Natural killer cell (primary cell): ENCODE measurements around the gene USP34. TPM values are rescaled to one million over a fixed set of nuclear protein-coding genes. Genes with fewer than 3 reads are reported as not detected.
A peak's percentile ranks its signal among the peaks of the same experiment; 100 is the strongest.

Experiments
- ATAC-seq, 3 donors: fragments of 150-1000 bp in 2 of 3; fragments of 200-7000 bp in 1 of 3; cut with Tn5 transposase; 1 replicate in 1 of 3; 2 replicates in 2 of 3; pipeline ENCODE4 v1.10.0; 2021; ENCODE audit warnings: mild to moderate bottlenecking in 2 of 3, moderate library complexity in 2 of 3
- DNase-seq, 2 donors: peaks; one replicate each; pipeline versions ENCODE4 v3.0.0 to v3.0.0-alpha.2; 2013 to 2021; ENCODE audit warnings: mixed read lengths in 1 of 2
- H3K27ac ChIP-seq: one replicate; pipeline ENCODE4 v1.5.1; 2013; ENCODE audit warnings: mild to moderate bottlenecking, low read length
- H3K27me3 ChIP-seq: one replicate; pipeline ENCODE4 v1.6.1; 2013; ENCODE audit warnings: low read length; ENCODE audit not compliant: control insufficient read depth, insufficient read depth
- H3K36me3 ChIP-seq: one replicate; pipeline ENCODE4 v1.6.1; 2013; ENCODE audit warnings: low read length; ENCODE audit not compliant: control insufficient read depth, insufficient read depth
- H3K4me1 ChIP-seq: one replicate; pipeline ENCODE4 v1.6.1; 2013; ENCODE audit warnings: low read length; ENCODE audit not compliant: control insufficient read depth, insufficient read depth
- H3K4me3 ChIP-seq: one replicate; pipeline ENCODE4 v1.5.1; 2013; ENCODE audit warnings: low read length
- H3K9me3 ChIP-seq: one replicate; pipeline ENCODE4 v1.6.1; 2013; ENCODE audit warnings: low read length; ENCODE audit not compliant: control insufficient read depth, insufficient read depth
- H3K27ac Mint-ChIP-seq, 2 donors: one replicate each; pipeline ENCODE4 v1.8.0; 2022; ENCODE audit warnings: mild to moderate bottlenecking in 2 of 2, mixed read lengths in 2 of 2, moderate library complexity in 1 of 2
- H3K27me3 Mint-ChIP-seq, 2 donors: one replicate each; pipeline ENCODE4 v1.8.0; 2022; ENCODE audit warnings: low read depth in 2 of 2, mixed read lengths in 2 of 2
- H3K36me3 Mint-ChIP-seq: one replicate; pipeline ENCODE4 v1.8.0; 2022; ENCODE audit warnings: mixed read lengths
- H3K4me1 Mint-ChIP-seq, 2 donors: one replicate each; pipeline ENCODE4 v1.8.0; 2022; ENCODE audit warnings: mixed read lengths in 2 of 2
- H3K4me3 Mint-ChIP-seq: one replicate; pipeline ENCODE4 v1.8.0; 2022; ENCODE audit warnings: mild to moderate bottlenecking, moderate library complexity, mixed read lengths
- H3K9me3 Mint-ChIP-seq, 2 donors: one replicate each; pipeline ENCODE4 v1.8.0; 2022; ENCODE audit warnings: mixed read lengths in 2 of 2
- WGBS: methylation state at CpG from one replicate; pipeline ENCODE4 v1.1.7; 2013; ENCODE audit warnings: missing lambda C conversion rate; ENCODE audit not compliant: insufficient coverage; 5-methylcytosine and 5-hydroxymethylcytosine counted together
- intact Hi-C: fragments of 100-400 bp; cut with micrococcal nuclease; formaldehyde crosslinking; loops from one replicate; pipeline ENCODE4 v1.14.2; 2022
- total RNA-seq, 4 donors: library from RNA; stranded (reverse); fragments of 120-200 nt in 1 of 4; gene quantifications; one replicate each; pipeline versions ENCODE4 v1.2.3 to v1.2.4, GENCODE V29; 2013 to 2022
- TF ChIP-seq, protein P1 (sequence below): fragments of 200-600 bp; IDR thresholded peaks from one replicate; pipeline ENCODE4 v1.8.0; 2022; ENCODE audit warnings: antibody characterized with exemption

Gene USP34
- total RNA-seq, 3 donors from 2014 or later (not counting 1 experiment from before 2014, with no cell fraction given): 184 to 204 (median 199) TPM

DNA sequence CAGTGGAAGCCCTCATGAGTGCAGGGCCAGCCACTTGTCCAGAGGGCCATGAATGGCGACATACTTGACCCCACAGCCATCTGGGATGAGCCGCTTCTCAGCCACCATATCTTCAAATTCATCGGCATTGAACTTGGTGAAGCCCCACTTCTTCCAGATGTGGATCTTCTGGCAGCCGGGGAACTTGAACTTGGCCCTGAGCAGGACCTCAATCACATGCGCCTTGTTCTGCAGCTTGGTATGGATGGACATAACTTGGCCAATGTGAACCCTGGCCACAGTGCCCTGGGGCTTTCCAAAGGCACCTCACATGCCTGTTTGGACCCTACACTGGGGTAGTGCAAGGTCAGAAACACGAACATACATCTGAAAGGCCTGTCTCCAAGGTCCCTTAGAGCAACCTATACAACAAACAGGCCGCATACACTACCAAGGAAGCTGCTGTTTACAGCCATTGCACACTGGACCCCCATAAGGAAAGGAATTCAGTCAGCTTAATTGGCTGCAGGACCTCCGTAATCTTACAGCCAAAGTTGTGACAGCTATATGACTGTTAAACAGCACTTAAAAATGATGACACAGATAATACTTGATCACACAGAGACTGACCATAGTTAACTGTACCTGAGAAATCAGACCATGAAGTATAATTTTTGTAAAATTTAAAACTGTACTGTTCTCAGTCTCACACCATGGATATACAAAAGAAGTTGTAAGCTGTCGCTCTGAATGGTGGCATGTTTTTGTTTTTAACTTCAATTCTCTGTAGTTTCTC, 53.8 kb downstream of the USP34 start:
- Histone ChIP-seq H3K27me3 (no peaks in the 10 kb centered on the region), H3K27ac (no peak overlapping the region), H3K4me3 (no peak overlapping the region), H3K9me3 (no peaks in the 10 kb centered on the region), H3K4me1 (peaks cover 14% of the 10 kb centered on the region), H3K36me3 (no peaks in the 10 kb centered on the region)
- Mint-ChIP-seq H3K27me3 (no peaks in the 10 kb centered on the region), H3K9me3 (no peaks in the 10 kb centered on the region), H3K27ac (no peak overlapping the region), H3K4me3 (no peak overlapping the region), H3K4me1 (peaks cover 39 to 40% of the 10 kb centered on the region in 2 donors), H3K36me3 (no peaks in the 10 kb centered on the region)
- ATAC-seq: no peak
- intact Hi-C loops: no loop called here
- TF ChIP-seq, protein P1, sequence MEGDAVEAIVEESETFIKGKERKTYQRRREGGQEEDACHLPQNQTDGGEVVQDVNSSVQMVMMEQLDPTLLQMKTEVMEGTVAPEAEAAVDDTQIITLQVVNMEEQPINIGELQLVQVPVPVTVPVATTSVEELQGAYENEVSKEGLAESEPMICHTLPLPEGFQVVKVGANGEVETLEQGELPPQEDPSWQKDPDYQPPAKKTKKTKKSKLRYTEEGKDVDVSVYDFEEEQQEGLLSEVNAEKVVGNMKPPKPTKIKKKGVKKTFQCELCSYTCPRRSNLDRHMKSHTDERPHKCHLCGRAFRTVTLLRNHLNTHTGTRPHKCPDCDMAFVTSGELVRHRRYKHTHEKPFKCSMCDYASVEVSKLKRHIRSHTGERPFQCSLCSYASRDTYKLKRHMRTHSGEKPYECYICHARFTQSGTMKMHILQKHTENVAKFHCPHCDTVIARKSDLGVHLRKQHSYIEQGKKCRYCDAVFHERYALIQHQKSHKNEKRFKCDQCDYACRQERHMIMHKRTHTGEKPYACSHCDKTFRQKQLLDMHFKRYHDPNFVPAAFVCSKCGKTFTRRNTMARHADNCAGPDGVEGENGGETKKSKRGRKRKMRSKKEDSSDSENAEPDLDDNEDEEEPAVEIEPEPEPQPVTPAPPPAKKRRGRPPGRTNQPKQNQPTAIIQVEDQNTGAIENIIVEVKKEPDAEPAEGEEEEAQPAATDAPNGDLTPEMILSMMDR: no peak
- WGBS: 96% methylated on average over 8 of the region's 9 CpGs
- DNase-seq: no peak

DNA sequence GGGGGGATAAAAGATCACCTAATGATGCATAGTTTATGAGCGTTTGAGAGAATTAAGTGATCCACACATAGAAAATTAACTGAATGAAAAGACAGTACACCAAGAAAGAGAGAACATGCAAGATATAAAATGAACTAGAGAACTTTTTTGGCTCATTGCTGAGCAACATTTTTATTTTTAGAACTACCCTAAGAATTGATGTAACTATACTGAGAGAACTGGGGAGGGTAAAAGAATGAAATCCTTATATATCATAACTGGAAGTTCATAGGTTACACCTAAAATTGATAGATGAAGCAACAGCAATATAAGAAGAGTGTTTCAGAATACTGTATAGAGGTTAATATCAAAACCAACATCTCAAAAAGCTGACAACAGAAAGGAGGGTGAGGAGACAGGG, 55.6 kb downstream of the USP34 start:
- H3K4me3 Mint-ChIP-seq: no peak overlapping the region
- Histone ChIP-seq H3K27me3 (no peaks in the 10 kb centered on the region), H3K36me3 (no peaks in the 10 kb centered on the region), H3K4me3 (no peak overlapping the region), H3K9me3 (no peaks in the 10 kb centered on the region), H3K4me1 (peaks cover 7% of the 10 kb centered on the region), H3K27ac (no peak overlapping the region)
- no peaks in the 10 kb centered on the region for H3K9me3 Mint-ChIP-seq
- no peaks in the 10 kb centered on the region for H3K36me3 Mint-ChIP-seq
- WGBS: no CpG with 5 or more reads among the region's 1 CpG
- peaks cover 36 to 43% of the 10 kb centered on the region in 2 donors for H3K4me1 Mint-ChIP-seq
- DNase-seq (no peak), ATAC-seq (no peak)
- H3K27ac Mint-ChIP-seq: no peak overlapping the region
- TF ChIP-seq, protein P1: no peak
- intact Hi-C loops: no loop called here
- H3K27me3 Mint-ChIP-seq: no peaks in the 10 kb centered on the region

DNA sequence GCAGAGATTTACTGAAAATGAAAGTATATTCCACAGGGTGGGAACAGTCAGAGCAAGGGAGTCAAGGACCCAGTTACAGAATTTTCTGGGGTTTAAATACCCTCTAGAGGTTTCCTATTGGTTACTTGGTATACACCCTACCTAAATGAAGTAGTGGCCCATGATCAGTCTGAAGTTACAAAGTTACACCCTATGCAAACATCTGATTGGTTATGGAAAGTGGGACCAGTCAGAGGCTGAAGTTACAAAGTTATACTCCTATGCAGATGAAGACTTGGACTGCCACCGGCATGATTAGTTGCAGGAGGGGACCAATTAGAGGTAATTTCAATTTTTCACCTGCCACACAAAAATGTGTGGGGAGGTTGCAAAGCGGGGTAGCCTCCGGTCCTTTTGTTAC, 56.2 kb downstream of the USP34 start:
- Histone ChIP-seq H3K9me3 (no peaks in the 10 kb centered on the region), H3K27ac (no peak overlapping the region), H3K4me3 (no peak overlapping the region), H3K4me1 (peaks cover 7% of the 10 kb centered on the region), H3K36me3 (peaks cover 2% of the 10 kb centered on the region), H3K27me3 (no peaks in the 10 kb centered on the region)
- intact Hi-C loops: no loop called here
- ATAC-seq (no peak), DNase-seq (no peak)
- no peak overlapping the region for H3K4me3 Mint-ChIP-seq
- TF ChIP-seq, protein P1: no peak
- peak overlapping the region in 1 of 2 donors; percentile 39 for H3K27ac Mint-ChIP-seq
- peaks cover 35 to 42% of the 10 kb centered on the region in 2 donors for H3K4me1 Mint-ChIP-seq
- no peaks in the 10 kb centered on the region for H3K27me3 Mint-ChIP-seq
- H3K36me3 Mint-ChIP-seq: no peaks in the 10 kb centered on the region
- no peaks in the 10 kb centered on the region for H3K9me3 Mint-ChIP-seq
- WGBS: 96% methylated on average over 3 of the region's 3 CpGs

DNA sequence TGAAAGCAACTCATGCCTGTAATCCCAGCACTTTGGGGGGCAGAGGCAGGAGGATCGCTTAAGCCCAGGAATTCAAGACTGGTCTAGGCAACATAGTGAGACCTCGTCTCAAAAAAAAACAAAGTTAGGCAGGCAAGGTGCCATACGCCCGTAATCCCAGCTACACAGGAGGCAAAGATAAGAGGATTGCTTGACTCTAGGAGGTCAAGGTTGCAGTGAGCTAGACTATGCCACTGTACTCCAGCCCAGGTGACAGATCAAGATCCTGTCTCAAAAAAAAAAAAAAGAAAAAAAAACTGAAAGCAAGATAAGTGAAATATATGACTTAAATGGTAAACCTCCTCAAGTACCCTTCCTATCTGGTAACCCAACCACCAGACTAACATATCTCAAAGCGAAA, 59.8 kb downstream of the USP34 start:
- Mint-ChIP-seq H3K27ac (peak overlapping the region; percentile 4 to 74), H3K9me3 (no peaks in the 10 kb centered on the region), H3K27me3 (no peaks in the 10 kb centered on the region), H3K4me3 (no peak overlapping the region), H3K36me3 (no peaks in the 10 kb centered on the region), H3K4me1 (peaks cover 31 to 45% of the 10 kb centered on the region in 2 donors)
- H3K9me3 ChIP-seq: no peaks in the 10 kb centered on the region
- no peaks in the 10 kb centered on the region for H3K27me3 ChIP-seq
- H3K36me3 ChIP-seq: peaks cover 4% of the 10 kb centered on the region
- no peak overlapping the region for H3K27ac ChIP-seq
- TF ChIP-seq, protein P1: no peak
- WGBS: 95% methylated on average over 4 of the region's 5 CpGs
- no peak for ATAC-seq
- no peak overlapping the region for H3K4me3 ChIP-seq
- no peak for DNase-seq
- peaks cover 2% of the 10 kb centered on the region for H3K4me1 ChIP-seq
- intact Hi-C loops: no loop called here
